K562 (cell line): ENCODE data around the gene PPT2. TPM values are rescaled to one million over a fixed set of nuclear protein-coding genes. Genes with fewer than 3 reads are reported as not detected.

ENCODE experiments used
- BRF1 ChIP-seq: IDR thresholded peaks from 3 replicates; pipeline ENCODE4 v1.6.1; 2011; ENCODE audit warnings: borderline replicate concordance, mild to moderate bottlenecking; ENCODE audit not compliant: insufficient read length; ENCODE audit errors: extremely low read depth
- CEBPG ChIP-seq, 3 experiments: fragments of 200-800 bp in 1 of 3; sonication (Bioruptor generic) in 1 of 3; sonication (generic) in 1 of 3; formaldehyde crosslinking in 1 of 3; IDR thresholded peaks in 2 of 3; conservative IDR thresholded peaks in 1 of 3; 2 replicates each; pipeline versions ENCODE4 v1.6.1 to v1.8.0; 2016 to 2022; ENCODE audit warnings: missing compliant biosample characterization in 2 of 3, missing genetic modification characterization in 2 of 3, mild to moderate bottlenecking in 1 of 3, missing genetic modification reagents in 1 of 3
- CHD2 ChIP-seq: IDR thresholded peaks from 2 replicates; pipeline ENCODE4 v1.6.1; 2011; ENCODE audit warnings: low read depth, low read length
- EP400 ChIP-seq: fragments of 450-650 bp; IDR thresholded peaks from 2 replicates; pipeline ENCODE4 v1.6.1; 2017; ENCODE audit warnings: antibody characterized with exemption, mild to moderate bottlenecking, moderate library complexity
- NR3C1 ChIP-seq: sonication (generic); formaldehyde crosslinking; IDR thresholded peaks from 2 replicates; pipeline ENCODE4 v1.8.1; 2022; ENCODE audit warnings: missing genetic modification reagents
- TCF15 ChIP-seq: fragments of 250-450 bp; sonication (Bioruptor Pico); IDR thresholded peaks from 2 replicates; pipeline ENCODE4 v1.8.0; 2022; ENCODE audit warnings: moderate library complexity, mild to moderate bottlenecking, inconsistent platforms
- TEAD4 ChIP-seq, 2 experiments: sonication (generic) in 1 of 2; formaldehyde crosslinking in 1 of 2; IDR thresholded peaks; 2 replicates each; pipeline versions ENCODE4 v1.6.1 to v1.8.0; 2012 to 2022; ENCODE audit warnings: borderline replicate concordance in 1 of 2, inconsistent platforms in 1 of 2, low read length in 1 of 2, mild to moderate bottlenecking in 1 of 2, missing genetic modification reagents in 1 of 2
- ZBTB5 ChIP-seq: fragments of 450-650 bp; IDR thresholded peaks from 2 replicates; pipeline ENCODE4 v1.6.1; 2017; ENCODE audit warnings: antibody characterized with exemption
- ZMIZ1 ChIP-seq, 2 experiments: fragments of 150-350 bp in 1 of 2; IDR thresholded peaks; 2 replicates each; pipeline ENCODE4 v1.6.1; 2012 to 2016; ENCODE audit warnings: low read depth in 2 of 2, low read length in 2 of 2, mild to moderate bottlenecking in 1 of 2, moderate library complexity in 1 of 2
- ZNF277 ChIP-seq: fragments of 250-450 bp; sonication (Bioruptor Pico); IDR thresholded peaks from 2 replicates; pipeline ENCODE4 v1.8.0; 2022; ENCODE audit warnings: inconsistent platforms, mild to moderate bottlenecking, moderate library complexity, borderline replicate concordance
- ZNF780A ChIP-seq: fragments of 250-450 bp; sonication (Bioruptor Pico); IDR thresholded peaks from 2 replicates; pipeline ENCODE4 v1.5.0; 2021; ENCODE audit warnings: mild to moderate bottlenecking
- polyA plus RNA-seq, 8 experiments: library from polyadenylated mRNA; depleted of rRNA in 4 of 8; stranded (reverse) in 5 of 8; unstranded in 3 of 8; fragments of >200 nt; fragmentation: Nextera tagmentation in 2 of 8; fragmentation: Illumina TruSeq in 1 of 8; extraction: Ambion mirVana in 2 of 8; extraction: Trizol in 1 of 8; gene quantifications; 2 replicates each; pipeline versions ENCODE4 v1.2.1 to v1.2.3, GENCODE V29; 2011 to 2014; ENCODE audit warnings: inconsistent platforms in 1 of 8, missing spikeins in 1 of 8
- total RNA-seq, 7 experiments: library from RNA; depleted of rRNA in 6 of 7; stranded (reverse); fragments of >200 nt in 6 of 7; fragmentation: Illumina TruSeq in 2 of 7; extraction: Trizol in 2 of 7; gene quantifications; 2 replicates each; pipeline versions ENCODE4 v1.2.1 to v1.2.3, GENCODE V29; 2011 to 2021; ENCODE audit warnings: low replicate concordance in 1 of 7
- TF ChIP-seq, protein P1 (sequence below): fragments of 250-450 bp; sonication (Bioruptor Pico); IDR thresholded peaks from 2 replicates; pipeline ENCODE4 v1.5.1; 2021; ENCODE audit warnings: mild to moderate bottlenecking
- TF ChIP-seq, protein P2 (sequence below), 2 experiments: fragments of 450-650 bp; IDR thresholded peaks; 2 replicates each; pipeline ENCODE4 v1.6.1; 2016

Gene PPT2
- total and polyA plus RNA-seq, 9 of the 15 experiments (the other 6 are each of a cell fraction or from before 2014, with no cell fraction given): 27.4 to 98.8 (median 69.9) TPM

DNA sequence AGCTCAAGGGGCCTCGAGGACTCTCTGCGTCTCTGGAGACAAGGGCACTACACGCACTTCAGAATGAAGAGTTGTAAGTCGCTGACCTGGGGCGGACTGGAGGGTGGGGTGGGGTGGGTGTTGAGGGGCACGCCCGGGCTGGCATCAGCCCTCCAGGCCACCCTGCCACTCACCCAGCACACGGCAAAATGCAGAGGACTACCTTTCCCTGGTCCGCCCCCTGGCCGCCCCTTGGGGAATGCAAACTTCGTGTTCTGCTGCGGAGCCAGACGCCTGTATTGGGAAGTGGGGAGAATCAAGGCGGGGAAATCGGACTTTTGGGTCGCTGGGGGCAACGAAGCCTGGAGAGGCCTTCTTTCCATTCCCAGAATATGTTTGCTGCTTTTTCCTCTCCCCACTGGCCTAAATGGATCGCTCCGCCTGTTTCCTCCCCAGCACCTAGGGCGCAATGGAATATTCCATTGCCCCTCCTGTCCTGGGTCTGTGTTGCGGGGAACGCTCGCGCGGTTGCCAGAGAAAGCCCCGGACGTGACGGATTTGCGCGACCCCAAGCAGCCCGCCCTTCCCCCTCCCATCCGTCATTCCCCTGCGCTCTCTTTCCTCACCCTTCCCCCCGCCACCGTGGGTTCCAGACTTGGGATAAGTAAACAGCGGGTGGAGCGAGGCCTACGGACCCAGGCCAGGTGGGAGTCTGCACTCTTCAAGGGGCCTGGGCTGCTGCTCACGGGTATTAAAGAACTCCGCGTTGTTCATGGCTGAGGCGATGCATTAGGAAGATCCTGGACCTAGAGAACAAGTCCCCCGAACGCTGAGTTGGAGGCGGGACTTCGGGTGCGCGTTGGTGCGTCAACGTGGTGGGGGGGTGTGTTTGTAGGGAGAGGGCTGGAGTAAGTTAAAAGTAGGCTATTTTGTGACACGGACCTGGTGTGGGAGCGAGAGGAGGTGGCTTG, at the start of gene PPT2 (continued):
- no peak; the same call in 1 of the 2 replicates for TF ChIP-seq CEBPG (CRISPR knock-in tag; IDR thresholded peaks at IDR 0.05)
- no peak for TF ChIP-seq CEBPG (tag; conservative IDR thresholded peaks at IDR 0.05 in 1 of 2, IDR thresholded peaks at IDR 0.05 in 1 of 2)
- no peak for TF ChIP-seq ZNF780A
- TF ChIP-seq ZBTB5: no peak
- peak; percentile 92; the same call in 1 of the 2 replicates for TF ChIP-seq EP400
- TF ChIP-seq, protein P1, sequence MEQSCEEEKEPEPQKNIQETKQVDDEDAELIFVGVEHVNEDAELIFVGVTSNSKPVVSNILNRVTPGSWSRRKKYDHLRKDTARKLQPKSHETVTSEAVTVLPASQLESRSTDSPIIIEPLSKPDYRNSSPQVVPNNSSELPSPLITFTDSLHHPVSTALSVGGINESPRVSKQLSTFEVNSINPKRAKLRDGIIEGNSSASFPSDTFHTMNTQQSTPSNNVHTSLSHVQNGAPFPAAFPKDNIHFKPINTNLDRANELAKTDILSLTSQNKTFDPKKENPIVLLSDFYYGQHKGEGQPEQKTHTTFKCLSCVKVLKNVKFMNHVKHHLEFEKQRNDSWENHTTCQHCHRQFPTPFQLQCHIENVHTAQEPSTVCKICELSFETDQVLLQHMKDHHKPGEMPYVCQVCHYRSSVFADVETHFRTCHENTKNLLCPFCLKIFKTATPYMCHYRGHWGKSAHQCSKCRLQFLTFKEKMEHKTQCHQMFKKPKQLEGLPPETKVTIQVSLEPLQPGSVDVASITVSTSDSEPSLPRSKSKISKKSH: no peak
- TF ChIP-seq ZNF277 (CRISPR knock-in tag): no peak
- peak; percentile 89 for TF ChIP-seq CHD2
- no peak for TF ChIP-seq NR3C1 (CRISPR knock-in tag)
- no peak; the same call in 1 of the 2 replicates for TF ChIP-seq TEAD4 (IDR thresholded peaks at IDR 0.05; ENCODE audit: low read length)
- TF ChIP-seq TEAD4 (CRISPR knock-in tag; IDR thresholded peaks at IDR 0.05; ENCODE audit: borderline replicate concordance): 0 out of 2 replicates have a peak, but pooled peaks have one; percentile 7
- no peak for TF ChIP-seq TCF15 (CRISPR knock-in tag)
- TF ChIP-seq, protein P2, sequence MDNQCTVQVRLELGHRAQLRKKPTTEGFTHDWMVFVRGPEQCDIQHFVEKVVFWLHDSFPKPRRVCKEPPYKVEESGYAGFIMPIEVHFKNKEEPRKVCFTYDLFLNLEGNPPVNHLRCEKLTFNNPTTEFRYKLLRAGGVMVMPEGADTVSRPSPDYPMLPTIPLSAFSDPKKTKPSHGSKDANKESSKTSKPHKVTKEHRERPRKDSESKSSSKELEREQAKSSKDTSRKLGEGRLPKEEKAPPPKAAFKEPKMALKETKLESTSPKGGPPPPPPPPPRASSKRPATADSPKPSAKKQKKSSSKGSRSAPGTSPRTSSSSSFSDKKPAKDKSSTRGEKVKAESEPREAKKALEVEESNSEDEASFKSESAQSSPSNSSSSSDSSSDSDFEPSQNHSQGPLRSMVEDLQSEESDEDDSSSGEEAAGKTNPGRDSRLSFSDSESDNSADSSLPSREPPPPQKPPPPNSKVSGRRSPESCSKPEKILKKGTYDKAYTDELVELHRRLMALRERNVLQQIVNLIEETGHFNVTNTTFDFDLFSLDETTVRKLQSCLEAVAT (IDR thresholded peaks at IDR 0.05): peak; percentile 60 to 77; a peak in 3 of 4 replicates
- no peak for TF ChIP-seq BRF1
- peak in 1 of 2 experiments; percentile 9; a peak in 1 of 4 replicates for TF ChIP-seq ZMIZ1 (IDR thresholded peaks at IDR 0.05; ENCODE audit: low read depth in 2 of 2, low read length in 2 of 2)
